NCI-H2196 treated with DMSO at 0.1 percent for 48 hours (cell line): ENCODE results near the gene CIBAR2.
"Not testable (repeated sequence)": the region's sequence is repeated elsewhere in the genome, so short reads cannot be mapped to it uniquely, and the experiment has no call there.

ENCODE experiments used
- DNase-seq: peaks from one replicate; lab custom pipeline; 2025; ENCODE audit not compliant: unreplicated experiment; lab: John Stamatoyannopoulos, UW

CIBAR2 gene

DNA sequence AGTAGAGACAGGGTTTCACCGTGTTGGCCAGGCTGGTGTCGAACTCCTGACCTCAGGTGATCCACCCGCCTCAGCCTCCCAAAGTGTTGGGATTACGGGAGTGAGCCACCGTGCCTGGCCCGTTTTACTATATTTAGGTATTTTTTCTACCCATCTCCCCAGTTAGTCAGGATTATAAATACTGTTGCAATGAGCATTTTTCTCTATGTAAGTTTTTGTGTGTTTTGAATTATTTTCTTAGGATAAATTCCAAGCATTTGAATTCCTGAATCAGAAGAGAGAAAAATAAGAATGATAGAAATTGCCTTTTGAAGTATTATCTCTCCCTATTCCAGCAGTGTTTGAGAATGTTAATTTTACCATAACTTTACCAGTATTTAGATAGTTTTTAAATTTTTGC lies 48.1 kb downstream of the CIBAR2 start:
- no peak for DNase-seq

- DNase-seq = no peak
Observed at GRCh38 chr16:85062845-85063244, 49.4 kb downstream of the CIBAR2 start.

GRCh38 chr16:85062323-85062722 lies 49.9 kb downstream of the CIBAR2 start:
- DNase-seq = no peak

GRCh38 chr16:85061566-85061965 lies 50.7 kb downstream of the CIBAR2 start:
- no peak for DNase-seq

DNA sequence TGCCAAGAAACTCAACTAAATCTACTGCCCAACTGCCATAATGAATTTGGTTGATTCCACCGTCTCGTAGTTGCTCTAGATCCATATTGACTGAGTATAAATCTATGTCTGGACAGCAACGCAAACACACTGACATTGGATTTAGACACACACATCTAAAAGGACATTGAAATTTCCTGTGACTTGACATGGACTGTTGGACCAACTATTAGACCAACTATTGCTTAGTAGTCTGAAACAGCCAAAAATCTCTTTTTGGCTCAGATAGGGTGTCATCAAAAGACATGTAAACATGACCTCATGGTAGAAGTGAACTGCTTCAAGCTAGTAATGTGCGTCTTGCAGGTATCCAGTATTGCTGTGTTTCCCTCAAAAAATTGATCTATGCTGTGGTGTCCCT lies 53.4 kb downstream of the CIBAR2 start:
- DNase-seq = no peak

GRCh38 chr16:85057948-85058347 lies 54.3 kb downstream of the CIBAR2 start:
- DNase-seq = no peak

DNA sequence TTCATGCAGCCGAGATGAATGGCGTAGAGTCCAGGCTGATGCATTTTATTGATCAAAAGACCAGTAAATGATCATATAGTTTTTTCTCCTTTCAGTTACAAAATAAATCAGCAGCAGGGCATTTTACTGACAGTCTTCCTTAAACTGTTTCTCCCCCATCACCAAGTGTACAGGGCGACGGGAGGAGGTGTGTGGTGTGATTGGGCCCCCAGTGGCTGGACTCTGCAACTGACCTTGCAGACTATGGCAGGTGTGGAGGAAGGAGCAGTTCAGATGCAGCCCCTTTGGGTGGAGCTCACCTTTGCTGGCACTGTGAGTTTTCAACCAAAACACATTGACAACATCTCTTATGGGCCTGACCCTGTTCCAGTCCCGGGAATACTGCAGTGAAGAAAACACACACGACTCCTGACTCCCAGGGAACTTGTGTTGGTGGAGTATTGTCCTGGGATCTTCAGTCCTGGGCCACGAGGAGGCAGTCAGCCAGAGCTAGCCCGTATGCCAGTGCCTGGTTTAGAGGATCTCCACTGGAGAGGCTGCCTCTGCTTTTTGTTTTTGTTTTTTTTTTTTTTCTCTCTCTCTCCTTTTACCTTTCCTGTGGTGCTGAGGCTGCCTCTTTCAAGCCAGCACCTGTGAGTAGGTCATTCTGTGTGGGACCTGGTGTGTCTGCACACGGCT lies 54.9 kb downstream of the CIBAR2 start:
- no peak for DNase-seq

- no peak for DNase-seq
Observed at GRCh38 chr16:85056211-85056748, 56.0 kb downstream of the CIBAR2 start.

DNA sequence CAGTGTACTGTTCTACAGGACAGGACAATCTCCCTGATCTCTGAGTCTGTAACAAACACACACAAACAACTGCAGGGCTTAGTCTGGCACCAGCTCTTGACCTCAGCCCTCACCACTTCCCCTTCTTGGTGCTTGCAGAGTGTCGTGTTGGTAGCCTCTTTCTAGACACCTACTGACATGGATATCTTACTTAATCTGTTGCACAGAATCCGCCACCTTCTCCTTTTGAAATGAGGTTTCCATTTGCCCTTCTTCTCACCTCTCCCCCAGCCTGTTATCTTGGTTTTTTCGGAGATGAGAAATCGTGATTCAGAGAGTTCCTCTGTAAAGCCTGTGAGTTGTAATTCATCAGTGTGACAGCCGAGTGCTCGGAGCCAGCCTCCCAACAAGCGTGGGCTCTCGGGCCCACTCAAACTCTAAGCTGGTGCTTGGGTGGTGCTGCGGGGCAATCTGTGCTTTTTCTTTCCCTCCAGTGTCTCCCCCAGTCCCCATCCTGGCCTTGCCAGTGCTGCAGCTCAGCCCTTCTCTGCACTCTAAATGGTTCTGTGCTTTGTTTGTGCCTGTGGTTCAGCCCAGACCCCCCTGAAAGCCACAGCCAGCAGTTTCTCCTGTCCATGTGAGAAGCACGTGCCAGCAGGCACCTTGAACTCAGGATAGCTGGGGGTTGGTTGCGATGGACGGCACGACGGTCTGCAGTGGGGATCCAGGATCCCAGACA lies 56.6 kb downstream of the CIBAR2 start:
- DNase-seq = no peak

DNA sequence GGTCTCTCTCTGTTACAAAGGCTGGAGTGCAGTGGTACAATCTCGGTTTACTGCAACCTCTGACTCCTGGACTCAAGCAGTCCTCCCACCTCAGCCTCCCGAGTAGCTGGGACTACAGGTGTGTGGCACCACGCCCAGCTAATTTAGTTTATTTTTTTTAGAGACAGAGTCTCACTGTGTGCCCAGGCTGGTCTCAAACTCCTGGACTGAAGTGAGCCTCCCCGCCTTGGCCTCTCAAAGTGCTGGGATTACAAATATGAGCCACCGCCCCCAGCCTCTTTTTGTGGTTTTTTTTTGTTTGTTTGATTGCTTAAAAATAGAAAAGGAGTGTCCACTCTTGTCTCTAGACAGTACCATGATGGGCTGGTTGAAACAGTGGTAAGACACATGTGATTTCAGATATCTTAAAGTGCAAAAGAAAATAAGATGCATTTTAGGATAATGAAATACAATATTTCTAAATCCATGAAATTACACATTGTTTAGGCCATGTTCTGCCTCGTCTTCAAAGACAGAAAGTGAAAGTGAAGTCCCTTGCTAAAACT lies 57.3 kb downstream of the CIBAR2 start:
- no peak for DNase-seq

GRCh38 chr16:85054321-85054720 lies 58.0 kb downstream of the CIBAR2 start:
- not testable (repeated sequence) for DNase-seq

DNA sequence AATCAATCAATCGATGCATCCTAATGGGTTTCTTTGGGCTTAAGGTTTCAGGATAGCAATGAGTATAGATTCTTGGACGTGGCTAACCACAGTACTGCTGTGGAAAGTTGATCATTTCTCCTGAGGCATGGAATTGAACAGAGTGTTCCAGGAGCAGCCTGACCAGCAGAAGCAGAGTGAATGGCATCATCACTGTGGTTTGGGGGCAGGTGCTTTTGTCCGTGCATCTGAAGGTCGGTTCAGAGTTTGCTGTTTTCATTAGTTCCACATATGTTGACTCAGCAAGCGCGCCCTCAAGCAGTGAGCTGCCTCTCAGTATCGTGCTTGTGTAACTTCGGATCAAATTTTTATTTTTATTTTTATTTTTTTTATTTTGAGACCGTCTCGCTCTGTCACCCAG lies 59.7 kb downstream of the CIBAR2 start:
- DNase-seq = no peak

DNA sequence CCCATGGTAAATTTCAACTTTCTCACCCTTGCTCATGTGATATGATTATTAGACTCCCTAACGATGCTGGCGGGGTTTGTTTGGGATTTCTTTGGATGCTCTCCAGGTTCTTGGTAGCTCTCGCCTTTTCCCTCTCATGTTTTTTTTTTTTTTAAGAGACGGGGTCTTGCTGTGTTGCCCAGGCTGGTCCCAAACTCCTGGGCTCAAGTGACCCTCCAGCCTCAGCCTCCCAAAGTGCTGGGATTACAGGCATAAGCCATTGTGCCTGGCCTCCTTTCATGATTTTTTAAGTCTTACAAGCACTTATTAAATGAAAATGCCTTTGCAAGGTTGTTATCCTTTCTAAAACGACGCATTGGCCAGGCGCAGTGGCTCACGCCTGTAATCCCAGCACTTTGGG lies 60.6 kb downstream of the CIBAR2 start:
- DNase-seq = no peak

DNA sequence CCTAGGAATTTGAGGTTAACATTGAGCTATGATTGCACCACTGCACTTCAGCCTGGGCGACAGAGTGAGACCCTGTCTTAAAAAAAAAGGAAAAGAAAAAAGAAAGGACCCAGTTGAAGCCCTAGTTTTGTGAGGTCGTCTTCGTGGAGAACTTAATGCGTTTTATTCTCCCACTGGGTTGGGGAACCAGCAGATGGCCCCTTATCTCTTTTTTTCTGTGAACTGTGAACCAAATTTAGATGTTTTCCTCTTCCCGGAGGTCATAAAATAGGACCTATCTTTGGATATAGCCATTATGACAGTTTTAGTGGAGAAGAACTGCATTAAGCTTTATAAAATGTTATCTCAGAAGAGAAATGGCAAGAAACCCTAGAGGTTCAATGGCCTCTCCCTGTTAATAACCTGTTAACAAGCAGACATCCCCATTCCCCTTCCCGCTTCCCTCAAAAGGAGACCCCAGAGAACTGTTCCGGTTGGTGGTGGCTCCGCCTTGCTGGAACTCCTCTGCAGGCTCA lies 61.1 kb downstream of the CIBAR2 start:
- DNase-seq = no peak

GRCh38 chr16:85049706-85050305 lies 62.5 kb downstream of the CIBAR2 start:
- no peak for DNase-seq

- no peak for DNase-seq
Observed at GRCh38 chr16:85048921-85049562, 63.2 kb downstream of the CIBAR2 start.
